ENCODE measurements around the gene KRT4. TPM values are rescaled to one million over a fixed set of nuclear protein-coding genes. Genes with fewer than 3 reads are reported as not detected.

KRT4 gene
- total RNA-seq, 3 donors from 2014 or later (not counting 1 experiment from before 2014, with no cell fraction given) = not detected

DNA sequence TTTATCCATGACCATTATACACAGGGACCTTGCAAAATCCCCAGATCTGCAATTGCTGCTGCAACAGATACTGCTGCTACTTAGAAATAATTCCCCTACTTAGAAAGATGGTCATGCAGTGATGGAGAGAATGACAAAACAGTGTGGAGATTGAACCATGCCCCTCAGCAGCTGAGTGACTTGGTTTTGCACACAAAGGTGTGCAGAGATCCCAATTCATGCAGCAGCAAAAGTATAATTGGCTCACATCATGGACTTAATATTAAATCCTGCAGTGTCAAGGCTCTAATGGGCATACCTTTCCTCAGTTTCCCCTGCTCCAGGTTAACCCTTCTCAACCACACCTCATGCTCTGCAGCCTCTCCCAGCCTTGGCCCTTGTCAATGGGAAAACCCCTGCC is 37.9 kb upstream of the KRT4 start:
- H3K4me3 ChIP-seq (ENCODE audit: low read length) = no peak overlapping the region
- H3K4me1 ChIP-seq (ENCODE audit: control insufficient read depth, insufficient read depth, low read length) = no peaks in the 10 kb centered on the region
- no peaks in the 10 kb centered on the region for H3K36me3 ChIP-seq (ENCODE audit: control insufficient read depth, insufficient read depth, low read length)
- TF ChIP-seq, protein P1, sequence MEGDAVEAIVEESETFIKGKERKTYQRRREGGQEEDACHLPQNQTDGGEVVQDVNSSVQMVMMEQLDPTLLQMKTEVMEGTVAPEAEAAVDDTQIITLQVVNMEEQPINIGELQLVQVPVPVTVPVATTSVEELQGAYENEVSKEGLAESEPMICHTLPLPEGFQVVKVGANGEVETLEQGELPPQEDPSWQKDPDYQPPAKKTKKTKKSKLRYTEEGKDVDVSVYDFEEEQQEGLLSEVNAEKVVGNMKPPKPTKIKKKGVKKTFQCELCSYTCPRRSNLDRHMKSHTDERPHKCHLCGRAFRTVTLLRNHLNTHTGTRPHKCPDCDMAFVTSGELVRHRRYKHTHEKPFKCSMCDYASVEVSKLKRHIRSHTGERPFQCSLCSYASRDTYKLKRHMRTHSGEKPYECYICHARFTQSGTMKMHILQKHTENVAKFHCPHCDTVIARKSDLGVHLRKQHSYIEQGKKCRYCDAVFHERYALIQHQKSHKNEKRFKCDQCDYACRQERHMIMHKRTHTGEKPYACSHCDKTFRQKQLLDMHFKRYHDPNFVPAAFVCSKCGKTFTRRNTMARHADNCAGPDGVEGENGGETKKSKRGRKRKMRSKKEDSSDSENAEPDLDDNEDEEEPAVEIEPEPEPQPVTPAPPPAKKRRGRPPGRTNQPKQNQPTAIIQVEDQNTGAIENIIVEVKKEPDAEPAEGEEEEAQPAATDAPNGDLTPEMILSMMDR (IDR thresholded peaks at IDR 0.05) = no peak
- ATAC-seq (no peak), DNase-seq (no peak)
- no peak overlapping the region for H3K27ac ChIP-seq (ENCODE audit: low read length)
- intact Hi-C loops (cut with micrococcal nuclease) = no loop called here
- Mint-ChIP-seq H3K36me3 (no peaks in the 10 kb centered on the region), H3K9me3 (no peaks in the 10 kb centered on the region), H3K4me3 (no peak overlapping the region), H3K27me3 (ENCODE audit: low read depth in 2 of 2) (peaks cover 10 to 23% of the 10 kb centered on the region in 2 donors), H3K4me1 (no peaks in the 10 kb centered on the region), H3K27ac (no peak overlapping the region)
- no peaks in the 10 kb centered on the region for H3K27me3 ChIP-seq (ENCODE audit: control insufficient read depth, insufficient read depth, low read length)
- no peaks in the 10 kb centered on the region for H3K9me3 ChIP-seq (ENCODE audit: control insufficient read depth, insufficient read depth, low read length)

DNA sequence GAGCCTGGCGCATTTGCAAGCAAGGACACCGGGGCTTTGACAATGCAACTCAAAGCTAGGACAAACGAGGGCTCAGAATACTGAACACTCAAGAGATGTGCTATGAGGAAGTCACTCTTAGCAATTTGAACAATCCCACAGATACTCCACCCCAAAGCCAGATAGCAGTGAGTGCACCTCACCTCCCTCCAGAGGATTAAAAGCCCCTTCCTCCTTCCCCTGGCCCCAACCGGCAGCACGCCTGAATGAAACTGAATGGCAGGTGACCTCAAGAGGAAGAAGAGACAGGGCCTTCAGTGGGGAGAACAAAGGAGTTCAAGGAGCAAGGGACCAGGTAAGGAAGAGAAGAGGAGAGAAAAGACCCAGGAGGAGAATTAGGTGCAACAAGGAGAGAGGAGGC is 36.8 kb upstream of the KRT4 start:
- no peak for DNase-seq
- Mint-ChIP-seq H3K27ac (no peak overlapping the region), H3K4me3 (no peak overlapping the region), H3K4me1 (no peaks in the 10 kb centered on the region), H3K9me3 (no peaks in the 10 kb centered on the region), H3K27me3 (ENCODE audit: low read depth in 2 of 2) (peaks cover 10 to 23% of the 10 kb centered on the region in 2 donors), H3K36me3 (no peaks in the 10 kb centered on the region)
- WGBS (ENCODE audit: insufficient coverage) = 73% methylated on average over 5 of the region's 5 CpGs
- Histone ChIP-seq H3K4me3 (ENCODE audit: low read length) (no peak overlapping the region), H3K4me1 (ENCODE audit: control insufficient read depth, insufficient read depth, low read length) (no peaks in the 10 kb centered on the region), H3K9me3 (ENCODE audit: control insufficient read depth, insufficient read depth, low read length) (no peaks in the 10 kb centered on the region), H3K27me3 (ENCODE audit: control insufficient read depth, insufficient read depth, low read length) (no peaks in the 10 kb centered on the region), H3K36me3 (ENCODE audit: control insufficient read depth, insufficient read depth, low read length) (no peaks in the 10 kb centered on the region), H3K27ac (ENCODE audit: low read length) (no peak overlapping the region)
- ATAC-seq = no peak
- TF ChIP-seq, protein P1 (IDR thresholded peaks at IDR 0.05) = no peak
- intact Hi-C loops (cut with micrococcal nuclease) = no loop called here

DNA sequence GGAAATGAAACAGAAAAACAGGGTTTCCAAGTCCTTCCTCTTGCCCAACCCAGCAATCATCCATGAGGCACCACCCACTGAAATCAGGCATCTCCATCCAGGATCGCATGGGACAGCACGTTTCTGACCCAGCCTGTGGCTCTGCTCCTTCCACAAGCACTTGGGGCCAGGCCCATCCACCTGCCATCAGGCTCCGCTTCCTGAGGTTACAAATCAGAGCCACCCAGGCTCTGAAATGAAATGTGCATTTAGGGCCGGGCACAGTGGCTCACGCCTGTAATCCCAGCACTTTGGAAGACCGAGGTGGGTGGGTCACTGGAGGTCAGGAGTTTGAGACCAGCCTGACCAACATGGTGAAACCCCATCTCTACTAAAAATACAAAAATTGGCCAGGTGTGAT is 35.6 kb upstream of the KRT4 start:
- Mint-ChIP-seq H3K4me3 (no peak overlapping the region), H3K9me3 (no peaks in the 10 kb centered on the region), H3K4me1 (no peaks in the 10 kb centered on the region), H3K27me3 (ENCODE audit: low read depth in 2 of 2) (peaks cover 10 to 23% of the 10 kb centered on the region in 2 donors), H3K27ac (no peak overlapping the region), H3K36me3 (no peaks in the 10 kb centered on the region)
- Histone ChIP-seq H3K9me3 (ENCODE audit: control insufficient read depth, insufficient read depth, low read length) (no peaks in the 10 kb centered on the region), H3K27me3 (ENCODE audit: control insufficient read depth, insufficient read depth, low read length) (no peaks in the 10 kb centered on the region), H3K4me1 (ENCODE audit: control insufficient read depth, insufficient read depth, low read length) (no peaks in the 10 kb centered on the region), H3K36me3 (ENCODE audit: control insufficient read depth, insufficient read depth, low read length) (no peaks in the 10 kb centered on the region), H3K4me3 (ENCODE audit: low read length) (no peak overlapping the region), H3K27ac (ENCODE audit: low read length) (no peak overlapping the region)
- intact Hi-C loops (cut with micrococcal nuclease) = no loop called here
- no peak for ATAC-seq
- TF ChIP-seq, protein P1 (IDR thresholded peaks at IDR 0.05) = no peak
- WGBS (ENCODE audit: insufficient coverage) = 88% methylated on average over 6 of the region's 6 CpGs
- no peak for DNase-seq

DNA sequence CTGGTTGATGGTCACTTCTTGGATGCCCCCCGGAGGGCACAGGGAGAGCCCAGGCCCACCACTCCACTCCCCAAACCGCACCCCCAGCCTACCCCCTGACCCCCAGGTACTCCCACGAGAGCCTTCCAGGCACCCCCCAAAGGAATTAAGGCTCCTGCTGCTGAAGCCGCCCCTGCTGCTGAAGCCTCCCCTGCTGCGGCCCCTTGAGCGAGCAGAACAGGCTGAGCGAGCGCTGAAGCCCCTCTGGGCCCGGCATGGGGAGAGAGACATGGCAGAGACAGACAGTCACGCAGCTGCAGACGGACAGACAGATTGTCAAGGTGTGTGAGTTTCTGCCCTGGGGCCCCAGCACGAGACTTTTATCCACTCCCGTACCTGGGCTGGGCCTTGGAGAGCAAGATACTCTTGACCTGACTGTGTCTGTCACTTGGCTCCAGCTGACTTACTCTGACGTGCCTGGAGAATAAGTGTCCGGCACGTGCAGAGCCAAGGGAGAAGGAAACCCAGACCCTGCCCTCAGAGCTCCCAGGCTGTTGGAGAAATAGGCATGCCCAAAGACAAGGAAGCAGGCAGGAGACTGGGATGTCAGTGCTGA is 34.8 kb upstream of the KRT4 start, which contains the start of gene KRT78:
KRT78 (minus strand) TSS at position 334 of the 595 bp plus-strand sequence; CDS start at position 270, 64 bp downstream.
- no peaks in the 10 kb centered on the region for H3K4me1 ChIP-seq (ENCODE audit: control insufficient read depth, insufficient read depth, low read length)
- H3K36me3 ChIP-seq (ENCODE audit: control insufficient read depth, insufficient read depth, low read length) = no peaks in the 10 kb centered on the region
- WGBS (ENCODE audit: insufficient coverage) = 90% methylated on average over 16 of the region's 16 CpGs
- H3K27ac Mint-ChIP-seq = no peak within 1 kb of the TSS
- peaks cover 8 to 23% of the 10 kb centered on the region in 2 donors for H3K27me3 Mint-ChIP-seq (ENCODE audit: low read depth in 2 of 2)
- H3K9me3 ChIP-seq (ENCODE audit: control insufficient read depth, insufficient read depth, low read length) = no peaks in the 10 kb centered on the region
- H3K4me3 ChIP-seq (ENCODE audit: low read length) = no peak within 1 kb of the TSS
- no peak within 1 kb of the TSS for H3K27ac ChIP-seq (ENCODE audit: low read length)
- no peak for DNase-seq
- H3K27me3 ChIP-seq (ENCODE audit: control insufficient read depth, insufficient read depth, low read length) = no peaks in the 10 kb centered on the region
- TF ChIP-seq, protein P1 (IDR thresholded peaks at IDR 0.05) = no peak
- no peak within 1 kb of the TSS for H3K4me3 Mint-ChIP-seq
- intact Hi-C loops (cut with micrococcal nuclease) = no loop called here
- H3K9me3 Mint-ChIP-seq = no peaks in the 10 kb centered on the region
- ATAC-seq = no peak
- H3K4me1 Mint-ChIP-seq = no peaks in the 10 kb centered on the region
- H3K36me3 Mint-ChIP-seq = no peaks in the 10 kb centered on the region

Measured in natural killer cell (primary cell).